ENCODE data around the gene PDXDC1.
A peak's percentile ranks its signal among the peaks of the same experiment; 100 is the strongest.
"Not testable (repeated sequence)": the region's sequence is repeated elsewhere in the genome, so short reads cannot be mapped to it uniquely, and the experiment has no call there.

The PDXDC1 gene

DNA sequence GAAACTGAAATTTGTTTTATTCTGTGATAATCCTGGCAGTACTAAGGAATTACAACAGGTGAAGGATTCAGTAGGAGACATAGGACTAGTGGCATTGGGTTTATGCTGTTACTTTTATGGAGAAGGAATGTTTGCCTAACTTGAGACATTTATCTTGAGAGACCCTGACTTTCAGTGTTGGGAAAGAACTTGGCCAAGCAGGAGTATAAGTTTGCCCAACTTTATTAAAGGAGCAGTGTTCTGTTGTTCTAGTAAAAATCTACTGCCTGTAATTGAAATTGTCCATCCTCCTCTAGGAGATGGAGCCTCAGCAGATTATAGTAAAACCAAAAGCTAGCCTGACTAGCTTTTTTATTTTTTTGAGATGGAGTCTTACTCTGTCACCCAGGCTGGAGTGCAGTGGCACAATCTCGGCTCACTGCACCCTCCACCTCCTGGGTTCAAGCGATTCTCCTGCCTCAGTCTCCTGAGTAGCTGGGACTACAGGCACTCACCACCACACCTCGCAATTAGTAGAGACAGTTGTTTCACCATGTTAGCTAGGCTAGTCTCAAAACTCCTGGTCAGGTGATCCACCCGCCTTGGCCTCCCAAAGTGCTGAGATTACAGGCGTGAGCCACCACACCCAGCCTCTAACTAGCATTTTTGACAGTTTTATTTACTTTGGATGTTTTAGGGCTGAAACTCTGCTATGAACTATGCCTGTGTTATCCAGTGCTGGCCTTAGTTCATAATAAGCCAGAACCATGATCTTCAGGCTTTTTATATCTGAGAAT lies 30.7 kb downstream of the PDXDC1 start:
- not testable (repeated sequence) for DNase-seq (ENCODE audit: low read depth); H3K4me3 ChIP-seq (ENCODE audit: low read depth, low read length)

- not testable (repeated sequence) for DNase-seq (ENCODE audit: low read depth); H3K4me3 ChIP-seq (ENCODE audit: low read depth, low read length)
Observed at GRCh38 chr16:15008647-15009046, 33.8 kb downstream of the PDXDC1 start.

GRCh38 chr16:15012941-15013340 lies 38.1 kb downstream of the PDXDC1 start:
- DNase-seq (ENCODE audit: low read depth); H3K4me3 ChIP-seq (ENCODE audit: low read depth, low read length): not testable (repeated sequence)

- not testable (repeated sequence) for DNase-seq (ENCODE audit: low read depth); H3K4me3 ChIP-seq (ENCODE audit: low read depth, low read length)
Observed at GRCh38 chr16:15015671-15016070, 40.8 kb downstream of the PDXDC1 start.

DNA sequence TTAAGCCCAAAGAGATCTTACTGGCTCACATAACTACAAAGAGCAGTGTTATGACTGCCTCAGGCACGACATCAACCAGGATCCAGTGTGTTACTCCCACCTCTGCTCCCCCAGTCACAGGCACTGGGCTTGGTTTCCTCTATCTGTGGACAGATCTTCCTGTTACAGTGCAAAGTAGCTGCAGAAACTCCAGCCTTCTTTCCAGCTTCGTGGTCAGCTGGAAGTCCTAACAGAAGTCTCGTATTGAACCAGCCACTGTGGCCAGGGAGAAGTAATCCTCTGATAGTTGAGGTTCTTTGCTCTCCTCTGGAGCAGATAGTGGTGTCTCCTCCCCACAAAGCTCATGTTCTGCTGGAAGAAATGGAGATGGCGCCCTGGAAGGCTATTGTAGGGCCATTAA lies 41.5 kb downstream of the PDXDC1 start:
- DNase-seq (ENCODE audit: low read depth); H3K4me3 ChIP-seq (ENCODE audit: low read depth, low read length): not testable (repeated sequence)

DNA sequence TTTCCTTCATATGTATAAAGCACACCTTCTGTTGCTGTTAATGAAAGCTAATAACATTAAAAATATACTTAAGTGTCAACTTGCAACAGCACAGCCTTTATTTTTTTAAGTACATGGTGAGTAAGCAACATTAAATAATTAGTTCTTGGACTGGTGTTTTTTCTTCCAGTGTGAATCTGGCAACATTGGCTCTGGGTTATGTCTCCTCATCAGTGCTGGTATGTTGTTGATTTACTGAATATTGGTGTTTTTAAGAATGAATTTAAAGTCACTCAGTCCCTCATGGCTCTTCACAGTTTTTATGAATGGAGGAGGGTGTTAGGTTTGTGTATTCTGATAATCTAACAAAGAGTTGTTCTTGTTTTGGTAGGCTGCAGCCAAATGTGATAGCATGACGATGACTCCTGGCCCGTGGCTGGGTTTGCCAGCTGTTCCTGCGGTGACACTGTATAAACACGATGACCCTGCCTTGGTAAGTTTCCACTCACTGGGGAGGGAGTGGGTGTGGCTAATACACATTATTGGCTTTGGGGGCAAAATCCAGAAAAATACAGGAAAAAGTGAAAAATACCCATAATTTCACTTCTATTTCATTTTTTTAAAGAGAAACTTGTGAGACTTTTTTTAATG lies 42.2 kb downstream of the PDXDC1 start:
- H3K4me3 ChIP-seq (ENCODE audit: low read depth, low read length) = not testable (repeated sequence)

GRCh38 chr16:15021429-15021828 lies 46.6 kb downstream of the PDXDC1 start:
- not testable (repeated sequence) for H3K4me3 ChIP-seq (ENCODE audit: low read depth, low read length)
- peak; percentile 75 for DNase-seq (ENCODE audit: low read depth)

More for the DNA sequence above, 42.2 kb downstream of the PDXDC1 start:
- not testable (repeated sequence) for DNase-seq (ENCODE audit: low read depth)

DNA sequence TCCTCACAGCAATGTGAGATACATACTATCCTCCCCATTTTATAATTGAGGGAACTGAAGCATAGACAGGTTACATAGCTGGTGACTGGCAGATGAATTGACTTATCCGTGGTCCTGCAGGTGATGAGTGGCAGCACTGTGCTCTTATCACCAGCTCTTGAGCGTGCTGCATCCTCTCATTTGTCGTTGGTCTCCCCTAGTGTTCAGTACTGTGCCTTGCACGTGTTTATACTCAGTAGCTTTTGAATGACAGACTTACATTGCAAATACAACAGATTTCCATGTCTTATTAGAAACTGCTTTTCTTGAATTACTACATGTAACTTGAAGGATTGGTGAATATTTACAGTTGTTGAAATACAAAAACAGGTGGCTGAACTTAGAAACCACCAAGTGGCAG lies 47.4 kb downstream of the PDXDC1 start:
- DNase-seq (ENCODE audit: low read depth); H3K4me3 ChIP-seq (ENCODE audit: low read depth, low read length): not testable (repeated sequence)

DNA sequence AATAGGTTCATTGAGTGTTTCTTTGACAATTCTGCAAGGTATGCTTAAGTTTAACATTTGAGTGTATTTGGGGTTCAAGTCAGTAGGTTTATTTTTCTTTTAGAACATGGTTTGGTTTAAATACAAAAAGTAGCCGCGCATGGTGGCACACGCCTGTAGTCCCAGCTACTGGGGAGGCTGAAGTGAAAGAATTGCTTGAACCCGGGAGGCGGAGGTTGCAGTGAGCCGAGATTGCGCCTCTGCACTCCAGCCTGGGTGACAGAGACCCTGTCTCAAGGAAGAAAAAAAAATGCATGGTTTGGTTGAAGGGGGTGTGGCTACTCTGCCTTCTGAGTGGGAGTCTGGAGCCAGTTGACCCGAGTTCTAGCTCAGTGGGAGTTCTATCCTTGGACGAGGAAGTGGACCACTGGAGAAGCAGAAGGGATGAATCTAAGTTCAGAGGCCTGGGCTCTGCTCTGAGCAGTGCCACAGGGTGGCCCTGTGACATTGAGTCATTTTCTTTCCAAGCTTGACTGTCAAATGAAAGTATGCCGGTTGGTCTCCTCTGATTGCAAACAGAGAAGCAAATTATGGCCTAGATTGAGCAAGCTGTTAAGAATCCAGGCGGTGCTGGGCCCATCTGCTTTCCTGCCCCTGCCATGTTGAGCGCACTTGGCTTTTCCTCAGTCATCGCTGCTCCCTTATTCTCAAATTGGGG lies 48.7 kb downstream of the PDXDC1 start:
- DNase-seq (ENCODE audit: low read depth); H3K4me3 ChIP-seq (ENCODE audit: low read depth, low read length): not testable (repeated sequence)

DNA sequence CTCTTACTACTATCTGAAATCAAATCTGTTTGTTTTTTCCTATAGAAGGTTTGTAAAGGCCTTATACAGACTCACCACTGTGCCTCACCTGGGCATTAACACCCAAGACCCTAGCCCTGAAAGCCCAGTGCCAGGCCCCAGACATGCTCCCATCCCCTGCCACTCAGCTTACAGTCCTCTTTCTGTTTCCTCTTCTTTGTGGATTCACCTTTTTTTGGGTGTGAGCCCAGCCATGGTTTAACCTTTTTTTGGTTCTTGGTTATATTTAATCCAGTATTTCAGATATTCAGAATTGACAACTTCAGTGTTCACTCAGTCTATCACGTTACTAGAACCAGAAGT lies 50.0 kb downstream of the PDXDC1 start:
- H3K4me3 ChIP-seq (ENCODE audit: low read depth, low read length); DNase-seq (ENCODE audit: low read depth): not testable (repeated sequence)

- not testable (repeated sequence) for H3K4me3 ChIP-seq (ENCODE audit: low read depth, low read length)
- peak; percentile 66 for DNase-seq (ENCODE audit: low read depth)
Observed at GRCh38 chr16:15025234-15025951, 50.6 kb downstream of the PDXDC1 start.

DNA sequence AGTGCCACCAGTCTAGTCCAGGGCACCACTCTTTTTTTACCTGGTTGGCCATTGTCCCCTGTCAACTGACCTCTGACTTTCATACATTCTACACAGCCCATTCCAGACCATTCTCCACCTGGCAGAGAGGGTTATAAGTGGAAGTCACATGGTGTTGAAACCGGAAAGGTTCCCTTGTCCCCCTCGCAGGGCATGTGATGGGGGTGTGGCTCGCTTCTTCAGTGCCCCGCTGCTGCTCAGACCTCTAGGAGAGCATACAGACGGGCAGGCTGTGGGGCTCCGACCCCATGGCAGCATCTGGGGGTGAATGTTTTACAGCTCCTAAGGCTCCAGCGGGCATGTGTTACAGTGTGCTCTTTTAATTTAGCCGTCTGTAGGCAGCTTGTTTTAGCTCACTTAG lies 52.2 kb downstream of the PDXDC1 start:
- H3K4me3 ChIP-seq (ENCODE audit: low read depth, low read length); DNase-seq (ENCODE audit: low read depth): not testable (repeated sequence)

DNA sequence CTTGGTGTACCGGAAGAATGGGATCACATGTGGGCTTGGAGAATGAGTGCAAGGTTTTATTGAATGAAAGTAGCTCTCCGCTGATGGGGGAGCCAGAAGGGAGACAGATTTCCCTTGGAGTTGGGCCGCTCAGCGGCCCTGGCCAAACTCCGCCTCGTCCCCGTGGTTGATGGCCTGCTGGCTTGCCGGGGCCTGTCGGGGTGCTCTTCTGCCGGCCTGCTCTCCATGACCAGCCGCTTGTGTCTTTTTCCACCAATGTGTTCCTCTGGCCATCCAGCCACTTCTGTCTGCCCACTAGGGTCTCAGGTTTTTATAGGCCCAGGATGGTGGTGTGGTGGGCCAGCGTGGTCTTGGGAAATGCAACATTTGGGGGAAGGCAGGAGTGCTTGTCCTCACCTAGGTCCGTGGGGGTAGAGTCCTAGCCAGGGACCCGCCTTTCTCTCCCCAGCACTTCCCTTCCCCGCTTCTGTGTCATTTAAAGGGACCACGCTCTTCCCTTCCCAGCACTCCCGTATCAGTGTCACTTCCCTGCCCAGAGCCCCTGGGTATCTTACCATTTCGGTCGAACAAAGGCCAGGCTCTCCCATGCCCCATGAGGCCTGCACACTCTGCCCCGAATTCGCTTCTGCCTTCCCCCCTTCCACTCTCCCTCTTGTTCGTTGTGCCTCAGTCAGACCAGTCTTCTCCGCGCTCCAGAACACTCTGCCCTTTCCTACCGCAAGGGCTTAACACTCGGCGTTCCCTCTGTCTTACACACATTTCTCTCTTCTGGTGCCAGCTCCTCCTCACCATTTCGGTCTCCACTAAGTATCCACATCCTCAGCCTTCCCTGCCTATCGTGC lies 52.9 kb downstream of the PDXDC1 start:
- not testable (repeated sequence) for H3K4me3 ChIP-seq (ENCODE audit: low read depth, low read length); DNase-seq (ENCODE audit: low read depth)

GRCh38 chr16:15028345-15028715 lies 53.5 kb downstream of the PDXDC1 start:
- DNase-seq (ENCODE audit: low read depth); H3K4me3 ChIP-seq (ENCODE audit: low read depth, low read length): not testable (repeated sequence)

DNA sequence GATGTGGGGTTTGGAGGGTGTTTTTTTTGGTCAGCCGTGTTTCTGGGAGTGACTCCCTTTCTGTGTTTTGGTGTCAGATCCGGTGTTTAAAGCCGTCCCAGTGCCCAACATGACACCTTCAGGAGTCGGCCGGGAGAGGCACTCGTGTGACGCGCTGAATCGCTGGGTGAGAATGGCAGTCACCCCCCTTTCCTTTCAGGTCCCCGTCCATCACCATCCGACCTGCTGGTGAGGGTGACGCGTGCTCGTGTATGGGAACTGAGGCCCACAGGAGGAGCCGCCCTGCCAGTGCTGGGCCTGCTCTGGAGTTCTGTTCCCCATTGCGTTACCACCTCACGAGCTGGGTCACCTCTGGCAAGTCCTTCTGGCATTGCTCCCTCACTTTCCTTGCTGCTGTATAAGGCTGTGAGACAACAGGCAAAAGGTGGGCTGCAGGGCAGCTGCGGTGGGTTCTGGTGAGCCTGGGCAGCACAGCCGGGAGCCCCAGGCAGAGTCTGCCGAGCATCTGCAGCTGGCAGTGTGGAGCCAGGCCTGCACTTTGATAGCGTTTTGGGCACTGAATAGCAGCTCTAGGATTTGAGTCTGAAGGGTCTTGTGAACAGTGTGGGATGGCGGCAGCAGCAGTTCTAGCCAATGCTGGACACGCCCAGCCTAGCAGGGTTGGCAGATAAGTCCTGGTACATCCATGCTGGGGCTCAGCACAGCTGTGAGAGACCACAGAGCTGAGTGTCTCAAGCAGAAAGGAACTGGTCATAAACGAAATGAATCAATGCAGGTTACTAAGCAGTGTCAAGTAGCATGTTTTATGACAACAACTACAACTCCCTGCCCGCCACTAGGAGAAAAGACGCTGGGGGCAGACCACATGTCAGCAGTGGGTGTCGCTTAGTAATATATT lies 54.2 kb downstream of the PDXDC1 start:
- DNase-seq (ENCODE audit: low read depth) = peak; percentile 64
- H3K4me3 ChIP-seq (ENCODE audit: low read depth, low read length) = not testable (repeated sequence)

DNA sequence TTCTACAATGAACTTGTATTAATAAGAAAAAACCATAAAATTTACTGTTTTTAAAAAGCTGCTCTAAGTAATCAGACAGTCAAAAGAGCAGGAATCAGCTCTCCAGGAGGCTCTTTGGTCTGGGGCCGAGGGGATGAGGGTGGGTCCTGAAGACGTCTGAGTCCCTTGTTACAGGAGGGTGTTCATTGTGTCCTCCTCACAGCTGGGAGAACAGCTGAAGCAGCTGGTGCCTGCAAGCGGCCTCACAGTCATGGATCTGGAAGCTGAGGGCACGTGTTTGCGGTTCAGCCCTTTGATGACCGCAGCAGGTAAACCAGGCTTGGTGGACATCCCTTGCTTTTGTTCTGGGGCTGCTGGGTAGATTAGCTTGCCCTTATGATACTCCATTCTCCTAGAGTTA lies 54.9 kb downstream of the PDXDC1 start:
- not testable (repeated sequence) for DNase-seq (ENCODE audit: low read depth); H3K4me3 ChIP-seq (ENCODE audit: low read depth, low read length)

DNA sequence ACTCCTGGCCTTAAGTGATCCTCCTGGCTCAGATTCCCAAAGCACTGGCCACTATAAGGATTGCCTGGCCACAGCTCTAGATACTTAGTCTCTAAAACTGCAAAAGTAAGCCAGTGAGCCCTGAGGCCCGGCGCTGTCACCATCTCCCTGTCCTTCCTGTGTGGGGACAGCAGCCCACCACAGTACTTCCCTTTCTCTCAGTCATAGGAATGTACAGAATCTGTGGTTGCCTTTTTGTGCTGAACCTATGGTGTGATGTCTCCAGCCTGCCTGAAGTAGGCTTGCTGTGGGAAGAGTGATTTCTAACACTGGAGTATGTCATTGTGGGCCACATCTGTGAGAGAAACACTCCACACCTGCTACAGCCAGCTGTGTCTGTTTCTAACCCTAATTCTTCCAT lies 56.4 kb downstream of the PDXDC1 start:
- no peak overlapping the region for H3K4me3 ChIP-seq (ENCODE audit: low read depth, low read length)
- DNase-seq (ENCODE audit: low read depth) = no peak

DNA sequence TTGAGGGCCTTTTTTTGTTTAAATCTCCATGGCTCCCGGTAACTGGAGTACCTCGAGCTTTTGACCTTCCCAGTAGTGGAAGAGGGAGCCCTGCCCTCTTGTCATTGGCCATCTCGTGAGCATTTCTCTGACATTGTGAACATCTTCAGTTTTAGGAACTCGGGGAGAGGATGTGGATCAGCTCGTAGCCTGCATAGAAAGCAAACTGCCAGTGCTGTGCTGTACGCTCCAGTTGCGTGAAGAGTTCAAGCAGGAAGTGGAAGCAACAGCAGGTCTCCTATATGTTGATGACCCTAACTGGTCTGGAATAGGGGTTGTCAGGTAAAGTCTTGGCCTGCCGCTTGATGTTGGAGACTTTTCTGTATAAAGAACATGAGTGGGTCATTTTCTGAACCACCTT lies 56.8 kb downstream of the PDXDC1 start:
- DNase-seq (ENCODE audit: low read depth) = no peak
- H3K4me3 ChIP-seq (ENCODE audit: low read depth, low read length) = no peak overlapping the region

Measured in skeletal muscle cell (primary cell).